Vagina (tissue), 2 donors: ENCODE data around the gene TAX1BP1. TPM values are rescaled to one million over a fixed set of nuclear protein-coding genes. Genes with fewer than 3 reads are reported as not detected.

ENCODE experiments used
- DNase-seq, 2 donors: peaks; one replicate each; pipeline ENCODE4 v3.0.0-alpha.2; 2017; ENCODE audit errors: extremely low spot score in 2 of 2
- H3K27ac ChIP-seq: fragments of 200-600 bp; sonication (generic); one replicate; pipeline ENCODE4 v1.5.1; 2019
- H3K27me3 ChIP-seq: fragments of 200-600 bp; sonication (generic); one replicate; pipeline ENCODE4 v1.5.1; 2019
- H3K36me3 ChIP-seq, 2 donors: fragments of 200-600 bp; sonication (generic); one replicate each; pipeline ENCODE4 v1.5.1; 2017 to 2019
- H3K4me1 ChIP-seq: fragments of 200-600 bp; sonication (generic); one replicate; pipeline ENCODE4 v1.5.1; 2019
- H3K4me3 ChIP-seq, 2 donors: fragments of 200-600 bp; sonication (generic); 1 replicate in 1 of 2; 2 replicates in 1 of 2; pipeline ENCODE4 v1.5.1; 2016 to 2019
- H3K9me3 ChIP-seq: fragments of 200-600 bp; sonication (generic); one replicate; pipeline ENCODE4 v1.5.1; 2019
- POLR2A ChIP-seq, 2 donors: fragments of 450-650 bp; IDR thresholded peaks; one replicate each; pipeline ENCODE4 v1.6.1; 2017; ENCODE audit warnings: antibody characterized with exemption in 2 of 2, mild to moderate bottlenecking in 2 of 2, moderate library complexity in 2 of 2
- POLR2AphosphoS5 ChIP-seq, 2 donors: sonication (generic); formaldehyde crosslinking; IDR thresholded peaks; one replicate each; pipeline ENCODE4 v1.9.0; 2017; ENCODE audit warnings: antibody characterized with exemption in 2 of 2, mild to moderate bottlenecking in 2 of 2, low read depth in 1 of 2; ENCODE audit not compliant: insufficient read depth in 1 of 2
- intact Hi-C: fragments of 100-400 bp; cut with DNase I; formaldehyde crosslinking; loops from one replicate; pipeline ENCODE4 v1.15.1; 2023
- total RNA-seq: library from RNA; depleted of rRNA; stranded (reverse); fragments of >200 nt; gene quantifications from one replicate; pipeline ENCODE4 v1.2.3, GENCODE V29; 2016
- TF ChIP-seq, protein P1 (sequence below), 3 experiments: fragments of 450-650 bp in 2 of 3; fragments of 200-600 bp in 1 of 3; sonication (generic) in 1 of 3; IDR thresholded peaks; one replicate each; pipeline ENCODE4 v1.5.1; 2017 to 2019; ENCODE audit warnings: antibody characterized with exemption in 3 of 3, mild to moderate bottlenecking in 2 of 3, moderate library complexity in 2 of 3

Gene TAX1BP1
- total RNA-seq, 1 donor from 2014 or later, result 83.2 TPM

DNA sequence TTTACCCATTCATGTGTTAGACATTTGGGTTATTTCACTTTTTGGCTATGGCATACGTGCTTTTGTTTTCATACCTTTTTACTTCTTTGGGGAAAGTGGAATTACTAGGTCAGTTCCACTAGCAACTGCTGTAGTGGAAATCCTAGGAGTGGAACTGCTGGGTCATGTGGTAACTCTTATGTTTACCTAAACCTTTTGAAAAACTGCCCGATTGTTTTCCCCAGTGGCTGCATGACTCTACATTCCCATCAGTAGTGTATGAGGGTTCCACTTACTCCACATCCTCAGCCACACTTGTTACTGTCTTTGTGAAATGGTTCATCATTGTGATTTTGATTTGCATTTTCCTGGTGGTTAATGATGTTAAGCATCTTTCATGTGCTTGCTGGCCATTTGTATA lies 82.3 kb downstream of the TAX1BP1 start:
- no peak overlapping the region for H3K4me3 ChIP-seq

DNA sequence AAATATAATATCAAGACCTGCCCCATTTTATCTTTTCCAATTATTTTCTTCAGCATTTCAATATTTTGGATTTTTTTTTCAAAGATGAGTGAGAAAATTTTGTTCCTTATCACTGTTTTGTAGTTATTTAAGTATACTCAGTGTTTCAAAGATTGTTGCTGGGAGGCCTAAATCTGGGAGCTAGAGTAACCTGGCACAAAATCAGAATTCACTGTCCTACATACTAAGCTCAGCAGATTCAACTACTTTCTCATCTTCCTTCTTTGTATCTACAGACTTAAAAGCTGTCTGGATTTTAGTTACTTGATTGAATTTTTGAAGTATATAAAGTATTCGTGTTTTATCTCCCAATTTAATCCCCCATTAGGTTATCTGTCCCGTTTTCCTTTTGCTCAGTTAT lies 85.9 kb downstream of the TAX1BP1 start:
- no peaks in the 10 kb centered on the region for H3K36me3 ChIP-seq
- intact Hi-C loops, result no loop called here
- H3K27ac ChIP-seq, result no peak overlapping the region
- DNase-seq, result no peak
- no peak overlapping the region for H3K4me3 ChIP-seq
- no peaks in the 10 kb centered on the region for H3K27me3 ChIP-seq
- no peaks in the 10 kb centered on the region for H3K9me3 ChIP-seq
- TF ChIP-seq POLR2AphosphoS5 (IDR thresholded peaks at IDR 0.05; ENCODE audit: insufficient read depth in 1 of 2, low read depth in 1 of 2) (no peak), POLR2A (IDR thresholded peaks at IDR 0.05) (no peak)
- TF ChIP-seq, protein P1, sequence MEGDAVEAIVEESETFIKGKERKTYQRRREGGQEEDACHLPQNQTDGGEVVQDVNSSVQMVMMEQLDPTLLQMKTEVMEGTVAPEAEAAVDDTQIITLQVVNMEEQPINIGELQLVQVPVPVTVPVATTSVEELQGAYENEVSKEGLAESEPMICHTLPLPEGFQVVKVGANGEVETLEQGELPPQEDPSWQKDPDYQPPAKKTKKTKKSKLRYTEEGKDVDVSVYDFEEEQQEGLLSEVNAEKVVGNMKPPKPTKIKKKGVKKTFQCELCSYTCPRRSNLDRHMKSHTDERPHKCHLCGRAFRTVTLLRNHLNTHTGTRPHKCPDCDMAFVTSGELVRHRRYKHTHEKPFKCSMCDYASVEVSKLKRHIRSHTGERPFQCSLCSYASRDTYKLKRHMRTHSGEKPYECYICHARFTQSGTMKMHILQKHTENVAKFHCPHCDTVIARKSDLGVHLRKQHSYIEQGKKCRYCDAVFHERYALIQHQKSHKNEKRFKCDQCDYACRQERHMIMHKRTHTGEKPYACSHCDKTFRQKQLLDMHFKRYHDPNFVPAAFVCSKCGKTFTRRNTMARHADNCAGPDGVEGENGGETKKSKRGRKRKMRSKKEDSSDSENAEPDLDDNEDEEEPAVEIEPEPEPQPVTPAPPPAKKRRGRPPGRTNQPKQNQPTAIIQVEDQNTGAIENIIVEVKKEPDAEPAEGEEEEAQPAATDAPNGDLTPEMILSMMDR (IDR thresholded peaks at IDR 0.05), result no peak
- H3K4me1 ChIP-seq, result peaks cover 7% of the 10 kb centered on the region

More for the DNA sequence above, 82.3 kb downstream of the TAX1BP1 start:
- Histone ChIP-seq H3K27ac (no peak overlapping the region), H3K4me1 (peaks cover 7% of the 10 kb centered on the region), H3K36me3 (peaks cover 0 to 15% of the 10 kb centered on the region in 2 donors), H3K27me3 (no peaks in the 10 kb centered on the region), H3K9me3 (no peaks in the 10 kb centered on the region)
- intact Hi-C loops, result no loop called here
- no peak for DNase-seq
- TF ChIP-seq POLR2A (IDR thresholded peaks at IDR 0.05), result no peak
- no peak for TF ChIP-seq POLR2AphosphoS5 (IDR thresholded peaks at IDR 0.05; ENCODE audit: insufficient read depth in 1 of 2, low read depth in 1 of 2)
- TF ChIP-seq, protein P1 (IDR thresholded peaks at IDR 0.05), result no peak

DNA sequence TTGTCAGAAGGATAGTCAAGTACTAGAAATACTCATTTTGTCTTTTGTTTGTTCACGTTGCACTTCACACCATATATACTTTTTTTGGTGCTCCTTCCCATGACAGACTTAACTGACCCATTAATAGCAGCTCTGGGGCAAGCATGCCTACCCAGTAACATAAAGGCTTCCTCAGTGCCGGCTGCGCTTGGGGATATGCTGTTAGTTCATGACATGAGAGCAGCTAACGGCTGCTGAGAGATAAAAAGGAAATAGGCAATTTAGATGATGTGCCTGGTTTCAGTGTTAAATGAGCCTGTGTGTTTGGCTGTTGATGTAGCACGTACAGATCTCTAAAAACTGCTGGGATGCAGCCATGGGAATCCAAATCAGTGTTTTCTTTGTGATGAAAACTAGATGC lies 86.4 kb downstream of the TAX1BP1 start:
- Histone ChIP-seq H3K4me3 (no peak overlapping the region), H3K27ac (no peak overlapping the region), H3K36me3 (no peaks in the 10 kb centered on the region), H3K27me3 (no peaks in the 10 kb centered on the region), H3K9me3 (no peaks in the 10 kb centered on the region), H3K4me1 (peaks cover 7% of the 10 kb centered on the region)
- TF ChIP-seq POLR2A (IDR thresholded peaks at IDR 0.05) (no peak), POLR2AphosphoS5 (IDR thresholded peaks at IDR 0.05; ENCODE audit: insufficient read depth in 1 of 2, low read depth in 1 of 2) (no peak)
- TF ChIP-seq, protein P1 (IDR thresholded peaks at IDR 0.05), result no peak
- no peak for DNase-seq
- intact Hi-C loops, result no loop called here

DNA sequence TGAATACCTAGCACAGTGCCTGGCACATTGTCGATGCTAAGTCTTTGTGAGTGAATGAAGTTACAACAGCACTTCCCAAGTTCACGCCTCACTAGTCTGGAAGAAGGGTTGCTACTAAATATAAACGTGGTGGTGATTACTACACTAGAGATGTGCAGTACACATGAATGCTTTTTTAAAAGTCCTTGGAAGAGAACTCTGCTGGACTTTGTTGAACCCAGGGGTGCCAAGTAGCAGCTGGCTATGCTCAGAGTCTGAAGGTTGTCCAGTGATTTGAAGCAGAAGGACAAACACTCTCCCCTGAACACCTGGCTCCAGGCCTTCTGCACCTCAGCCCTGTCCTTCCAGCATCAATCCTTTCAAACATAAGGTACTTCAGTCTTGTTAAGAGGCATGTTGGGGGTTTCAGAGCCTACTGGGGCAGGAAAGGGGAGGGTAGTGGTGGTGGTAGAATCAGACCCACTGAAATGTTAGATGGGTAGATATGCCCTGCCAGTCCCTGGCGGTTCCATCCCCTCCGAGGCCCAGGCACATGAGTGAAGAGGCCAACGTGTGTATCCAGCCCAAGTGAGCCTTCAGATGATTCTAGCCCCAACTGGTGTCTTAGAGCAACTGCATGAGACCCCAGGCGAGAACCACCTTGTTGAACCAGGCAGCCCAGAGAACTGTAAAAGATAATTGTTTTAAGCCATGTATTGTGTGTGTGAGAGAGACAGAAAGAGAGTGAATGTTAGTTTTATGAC lies 94.4 kb downstream of the TAX1BP1 start:
- Histone ChIP-seq H3K9me3 (no peaks in the 10 kb centered on the region), H3K4me1 (peaks cover 7% of the 10 kb centered on the region), H3K27me3 (no peaks in the 10 kb centered on the region), H3K27ac (peak overlapping the region; percentile 33), H3K4me3 (no peak overlapping the region), H3K36me3 (peaks cover 0 to 14% of the 10 kb centered on the region in 2 donors)
- no peak for DNase-seq
- intact Hi-C loops, result no loop called here
- TF ChIP-seq POLR2A (IDR thresholded peaks at IDR 0.05) (no peak), POLR2AphosphoS5 (IDR thresholded peaks at IDR 0.05; ENCODE audit: insufficient read depth in 1 of 2, low read depth in 1 of 2) (no peak)
- TF ChIP-seq, protein P1 (IDR thresholded peaks at IDR 0.05), result no peak

DNA sequence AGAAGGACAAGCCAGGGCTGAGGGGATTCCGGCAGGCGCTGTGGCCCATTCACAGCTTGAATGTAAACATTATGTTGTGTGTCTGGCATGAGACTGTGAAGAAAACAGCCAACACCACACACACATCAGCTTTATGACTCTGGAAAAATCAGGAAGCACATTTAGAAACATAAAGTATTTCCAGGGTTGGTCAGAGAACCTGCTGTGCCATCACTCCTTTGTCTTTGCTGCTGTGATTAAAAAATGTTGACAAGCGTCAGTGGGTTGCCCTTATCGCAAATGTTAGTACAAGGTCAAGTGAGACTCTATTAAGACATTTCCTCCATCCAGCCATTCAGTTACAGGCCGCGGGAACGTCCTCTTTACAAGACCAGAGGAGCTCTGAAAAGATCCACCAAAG lies 95.4 kb downstream of the TAX1BP1 start:
- Histone ChIP-seq H3K36me3 (peaks cover 0 to 25% of the 10 kb centered on the region in 2 donors), H3K27me3 (no peaks in the 10 kb centered on the region), H3K9me3 (no peaks in the 10 kb centered on the region), H3K4me1 (peaks cover 7% of the 10 kb centered on the region), H3K27ac (no peak overlapping the region), H3K4me3 (no peak overlapping the region)
- no peak for DNase-seq
- intact Hi-C loops, result no loop called here
- no peak for TF ChIP-seq POLR2A (IDR thresholded peaks at IDR 0.05)
- TF ChIP-seq, protein P1 (IDR thresholded peaks at IDR 0.05), result no peak
- no peak for TF ChIP-seq POLR2AphosphoS5 (IDR thresholded peaks at IDR 0.05; ENCODE audit: insufficient read depth in 1 of 2, low read depth in 1 of 2)
